PC-3 (cell line): ENCODE results near the gene KIF13A.

Experiments
- CTCF ChIP-seq: fragments of 300-600 bp; sonication (generic); conservative IDR thresholded peaks from 2 replicates; pipeline ENCODE4 v1.5.1; 2017; ENCODE audit warnings: antibody characterized with exemption, low read depth, mild to moderate bottlenecking, low read length
- EZH2phosphoT487 ChIP-seq: fragments of 300-600 bp; sonication (generic); IDR thresholded peaks from 2 replicates; pipeline ENCODE4 v1.6.1; 2018; ENCODE audit warnings: mild to moderate bottlenecking, antibody characterized with exemption, low read length, borderline replicate concordance

DNA sequence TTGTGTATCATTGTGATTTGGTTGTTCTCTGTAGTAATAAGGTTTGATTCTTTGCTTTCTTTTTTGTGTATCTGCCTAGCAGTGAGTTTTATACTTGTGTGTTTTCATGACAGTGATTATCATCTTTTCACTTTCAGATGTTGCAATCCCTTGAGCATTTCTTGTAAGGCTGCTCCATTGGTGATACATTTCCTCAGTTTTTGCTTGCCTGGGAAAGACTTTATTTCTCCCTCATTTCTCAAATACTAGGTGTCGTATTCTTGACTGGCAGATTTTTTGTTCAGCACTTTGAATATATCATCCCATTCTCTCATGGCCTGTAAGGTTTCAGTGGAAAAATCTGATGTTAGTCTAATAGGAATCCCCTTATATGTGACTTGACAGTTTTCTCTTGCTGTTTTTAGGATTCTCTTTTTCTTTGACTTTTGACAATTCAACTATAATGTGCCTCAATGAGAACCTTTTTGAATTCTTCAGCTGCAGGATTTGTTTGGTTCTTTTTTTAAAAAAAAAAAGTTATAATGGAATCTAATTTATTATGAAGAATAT lies 249.7 kb downstream of the KIF13A start:
- TF ChIP-seq CTCF = no peak
- TF ChIP-seq EZH2phosphoT487 = no peak
